MV-4-11 (cell line): ENCODE data around the gene RPL39.
"Not testable (repeated sequence)": the region's sequence is repeated elsewhere in the genome, so short reads cannot be mapped to it uniquely, and the experiment has no call there.

ENCODE experiments used
- DNase-seq: peaks from one replicate; lab custom pipeline; 2025; lab: John Stamatoyannopoulos, UW

The RPL39 gene

GRCh38 chrX:119791437-119792231 is at the start of gene RPL39:
Gene RPL39 (minus strand): TSS chrX:119791630. CDS start chrX:119791576, 54 bp downstream.
- DNase-seq: peak; percentile 83

GRCh38 chrX:119833905-119834304 is 42.5 kb upstream of the RPL39 start:
- no peak for DNase-seq

- DNase-seq: no peak
These were observed 37.0 kb upstream of the RPL39 start for GRCh38 chrX:119828446-119828845.

- no peak for DNase-seq
These were observed 35.0 kb upstream of the RPL39 start for GRCh38 chrX:119826399-119826959.

GRCh38 chrX:119824221-119824620 is 32.8 kb upstream of the RPL39 start:
- DNase-seq: not testable (repeated sequence)

GRCh38 chrX:119821703-119822102 is 30.3 kb upstream of the RPL39 start:
- DNase-seq: not testable (repeated sequence)

- DNase-seq: no peak
These were observed 25.8 kb upstream of the RPL39 start for GRCh38 chrX:119817130-119817690.

GRCh38 chrX:119816300-119816699 is 24.9 kb upstream of the RPL39 start:
- DNase-seq: no peak

- peak; percentile 61 for DNase-seq
These were observed 17.8 kb upstream of the RPL39 start for GRCh38 chrX:119809185-119809666.

GRCh38 chrX:119808461-119808860 is 17.0 kb upstream of the RPL39 start:
- not testable (repeated sequence) for DNase-seq

GRCh38 chrX:119802546-119802945 is 11.1 kb upstream of the RPL39 start:
- DNase-seq: no peak

- DNase-seq: no peak
These were observed 10.1 kb upstream of the RPL39 start for GRCh38 chrX:119801253-119802221.

GRCh38 chrX:119790977-119791436 is 423 bp downstream of the RPL39 start:
- peak; percentile 42 for DNase-seq

GRCh38 chrX:119784747-119785446 is 6.5 kb downstream of the RPL39 start:
- DNase-seq: peak; percentile 34

GRCh38 chrX:119783026-119783425 is 8.4 kb downstream of the RPL39 start:
- DNase-seq: peak; percentile 86

- DNase-seq: no peak
These were observed 12.6 kb downstream of the RPL39 start for GRCh38 chrX:119778829-119779228.

GRCh38 chrX:119775517-119776238 is 15.8 kb downstream of the RPL39 start:
- DNase-seq: peak; percentile 85

- not testable (repeated sequence) for DNase-seq
These were observed 22.0 kb downstream of the RPL39 start for GRCh38 chrX:119769388-119769787.

GRCh38 chrX:119768436-119768835 is 23.0 kb downstream of the RPL39 start:
- peak; percentile 52 for DNase-seq

GRCh38 chrX:119763836-119764387 is 27.5 kb downstream of the RPL39 start:
- DNase-seq: no peak
